GM19372 (cell line): Measurements from ENCODE around the gene ZNF628.
"Not testable (repeated sequence)": the region's sequence is repeated elsewhere in the genome, so short reads cannot be mapped to it uniquely, and the experiment has no call there.

Experiments used
- ATAC-seq: cut with Tn5 transposase; IDR thresholded peaks from one replicate; pipeline ENCODE4 v1.9.1; 2021; ENCODE audit warnings: mild to moderate bottlenecking, low read depth, moderate library complexity; ENCODE audit not compliant: unreplicated experiment

The ZNF628 gene

GRCh38 chr19:55494172-55494761 lies 17.9 kb downstream of the ZNF628 start:
- ATAC-seq: no peak

- no peak for ATAC-seq
Observed at GRCh38 chr19:55495646-55496349, 19.4 kb downstream of the ZNF628 start.

- not testable (repeated sequence) for ATAC-seq
Observed at GRCh38 chr19:55496820-55497219, 20.4 kb downstream of the ZNF628 start.

GRCh38 chr19:55497763-55498162 lies 21.3 kb downstream of the ZNF628 start:
- no peak for ATAC-seq

- ATAC-seq: no peak
Observed at GRCh38 chr19:55498246-55498840, 21.9 kb downstream of the ZNF628 start.

- ATAC-seq: no peak
Observed at GRCh38 chr19:55500368-55500952, 24.0 kb downstream of the ZNF628 start.

- no peak for ATAC-seq
Observed at GRCh38 chr19:55502197-55502952, 26.0 kb downstream of the ZNF628 start.

- no peak for ATAC-seq
Observed at GRCh38 chr19:55503157-55503501, 26.7 kb downstream of the ZNF628 start.

GRCh38 chr19:55503502-55504251 lies 27.3 kb downstream of the ZNF628 start:
- ATAC-seq: peak; percentile 88

- no peak for ATAC-seq
Observed at GRCh38 chr19:55504252-55504603, 27.8 kb downstream of the ZNF628 start.

GRCh38 chr19:55504981-55505380 lies 28.6 kb downstream of the ZNF628 start:
- no peak for ATAC-seq

- no peak for ATAC-seq
Observed at GRCh38 chr19:55508120-55508519, 31.7 kb downstream of the ZNF628 start.

- ATAC-seq: peak; percentile 99
Observed at GRCh38 chr19:55516878-55517620, 40.6 kb downstream of the ZNF628 start.

- ATAC-seq: no peak
Observed at GRCh38 chr19:55519451-55520311, 43.3 kb downstream of the ZNF628 start.

GRCh38 chr19:55520691-55521292 lies 44.4 kb downstream of the ZNF628 start:
- no peak for ATAC-seq

- ATAC-seq: no peak
Observed at GRCh38 chr19:55525289-55526101, 49.1 kb downstream of the ZNF628 start.
